T-cell (primary cell): Measurements from ENCODE around the gene NEURL1. TPM values are rescaled to one million over a fixed set of nuclear protein-coding genes. Genes with fewer than 3 reads are reported as not detected.

Experiments
- ATAC-seq, 4 experiments: fragments of 200-7000 bp in 3 of 4; fragments of 150-1000 bp in 1 of 4; cut with Tn5 transposase; replicated peaks in 1 of 4; 1 replicate in 3 of 4; 2 replicates in 1 of 4; pipeline ENCODE4 v1.10.0; 2021; ENCODE audit warnings: moderate library complexity in 3 of 4, mild to moderate bottlenecking in 2 of 4, moderate number of reproducible peaks in 1 of 4
- CTCF ChIA-PET, 2 donors: fragments of 300-600 bp; sonication (Branson Sonifier 250); formaldehyde crosslinking; loops; one replicate each; lab custom pipeline; 2022; ENCODE audit warnings: antibody characterized with exemption in 2 of 2; lab: Charles Lee
- POLR2A ChIA-PET, 2 donors: fragments of 300-600 bp; sonication (Branson Sonifier 250); formaldehyde crosslinking; loops; one replicate each; lab custom pipeline; 2022; ENCODE audit warnings: antibody characterized with exemption in 2 of 2; lab: Charles Lee
- DNase-seq, 35 experiments: peaks; one replicate each; pipeline versions ENCODE4 v3.0.0 to v3.0.0-alpha.2; 2013 to 2023
- H3K27ac ChIP-seq: one replicate; pipeline ENCODE4 v1.5.1; 2013; ENCODE audit warnings: low read length
- H3K27me3 ChIP-seq, 2 experiments: replicated peaks in 1 of 2; 1 replicate in 1 of 2; 2 replicates in 1 of 2; pipeline versions ENCODE4 v1.6.1 to v1.7.0; 2013; ENCODE audit warnings: low read length in 1 of 2, mixed read lengths in 1 of 2; ENCODE audit not compliant: control insufficient read depth in 2 of 2, insufficient read depth in 2 of 2; ENCODE audit errors: extremely low read depth in 1 of 2
- H3K36me3 ChIP-seq, 2 donors: 1 replicate in 1 of 2; 2 replicates in 1 of 2; pipeline versions ENCODE4 v1.6.1 to v1.7.0; 2013; ENCODE audit warnings: low read length in 1 of 2; ENCODE audit not compliant: control insufficient read depth in 2 of 2, insufficient read depth in 1 of 2; ENCODE audit errors: extremely low read depth in 1 of 2
- H3K4me1 ChIP-seq, 2 experiments: 1 replicate in 1 of 2; 2 replicates in 1 of 2; pipeline versions ENCODE4 v1.6.1 to v1.7.0; 2013; ENCODE audit warnings: low read length in 2 of 2, mixed read lengths in 1 of 2; ENCODE audit not compliant: insufficient read depth in 2 of 2, control insufficient read depth in 1 of 2; ENCODE audit errors: extremely low read depth in 1 of 2
- H3K4me3 ChIP-seq, 2 donors: 1 replicate in 1 of 2; 2 replicates in 1 of 2; pipeline versions ENCODE4 v1.5.1 to v1.7.0; 2013; ENCODE audit warnings: mild to moderate bottlenecking in 2 of 2, low read length in 1 of 2, moderate library complexity in 1 of 2; ENCODE audit not compliant: control insufficient read depth in 1 of 2; ENCODE audit errors: extremely low read depth in 1 of 2
- H3K9me3 ChIP-seq: 2 replicates; pipeline ENCODE4 v1.7.0; 2013
- H3K27ac Mint-ChIP-seq, 2 donors: one replicate each; pipeline ENCODE4 v1.8.0; 2020 to 2021; ENCODE audit warnings: mild to moderate bottlenecking in 2 of 2, mixed read lengths in 2 of 2
- H3K27me3 Mint-ChIP-seq, 2 donors: one replicate each; pipeline ENCODE4 v1.8.0; 2021 to 2022; ENCODE audit warnings: mixed read lengths in 2 of 2
- H3K36me3 Mint-ChIP-seq: one replicate; pipeline ENCODE4 v1.8.0; 2021; ENCODE audit warnings: mixed read lengths
- H3K4me1 Mint-ChIP-seq, 3 donors: one replicate each; pipeline ENCODE4 v1.8.0; 2020 to 2022; ENCODE audit warnings: mixed read lengths in 3 of 3, mild to moderate bottlenecking in 1 of 3
- H3K4me3 Mint-ChIP-seq, 3 donors: one replicate each; pipeline ENCODE4 v1.8.0; 2020 to 2022; ENCODE audit warnings: mild to moderate bottlenecking in 3 of 3, mixed read lengths in 3 of 3, moderate library complexity in 3 of 3
- H3K9me3 Mint-ChIP-seq, 3 donors: one replicate each; pipeline ENCODE4 v1.8.0; 2020 to 2022; ENCODE audit warnings: mixed read lengths in 3 of 3
- WGBS: methylation state at CpG from one replicate; pipeline ENCODE4 v1.1.5; 2013; ENCODE audit warnings: missing lambda C conversion rate; ENCODE audit not compliant: insufficient coverage; 5-methylcytosine and 5-hydroxymethylcytosine counted together
- total RNA-seq, 35 experiments: library from RNA in 6 of 35; stranded (reverse) in 6 of 35; fragments of 120-200 nt in 1 of 35; gene quantifications; one replicate each; pipeline versions ENCODE4 v1.2.1 to v1.2.4 and lab custom pipeline; 2013 to 2026

The NEURL1 gene
- total RNA-seq, 5 donors from 2014 or later (not counting 1 experiment from before 2014, with no cell fraction given): 0.46 to 1.7 (median 0.84) TPM

DNA sequence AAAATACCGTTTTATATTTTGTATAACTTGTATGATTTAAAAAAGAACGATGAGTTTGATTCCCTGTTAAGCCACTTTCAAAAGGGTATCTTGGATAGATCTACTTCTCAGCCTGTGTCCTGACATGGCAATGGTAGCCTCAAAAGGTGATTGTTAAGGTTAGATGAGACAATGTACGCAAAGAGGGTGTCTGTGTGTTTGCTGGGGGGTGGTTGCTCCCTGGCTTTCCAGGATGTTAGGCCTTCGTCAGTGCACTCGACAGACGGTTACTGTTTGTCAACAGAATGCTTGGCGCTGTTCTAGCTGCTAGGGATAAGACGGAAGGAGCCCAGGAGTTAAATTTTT lies 90.3 kb downstream of the NEURL1 start:
- WGBS: 24% methylated on average over 7 of the region's 8 CpGs
- Histone ChIP-seq H3K4me3 (peak overlapping the region; percentile 68 to 77), H3K36me3 (no peaks in the 10 kb centered on the region), H3K9me3 (no peaks in the 10 kb centered on the region), H3K4me1 (peaks cover 4 to 17% of the 10 kb centered on the region in 2 experiments), H3K27ac (peak overlapping the region; percentile 72), H3K27me3 (peaks cover 0 to 7% of the 10 kb centered on the region in 2 experiments)
- ChIA-PET POLR2A (no interaction called here), CTCF (interaction anchor here in 1 of 2 donors (0.6 kb wide), 1 partner anchor 79 kb away, joined by 5 read pairs; no protein-coding TSS in a partner anchor)
- Mint-ChIP-seq H3K27me3 (no peaks in the 10 kb centered on the region), H3K9me3 (peaks cover 0 to 4% (median 0%) of the 10 kb centered on the region in 3 donors), H3K27ac (peak overlapping the region; percentile 93 to 97), H3K4me1 (peaks cover 14 to 28% (median 14%) of the 10 kb centered on the region in 3 donors), H3K36me3 (peaks cover 2% of the 10 kb centered on the region), H3K4me3 (peak overlapping the region; percentile 81 to 93 (median 89))
- ATAC-seq: peak in 3 of 4 experiments; percentile 13 to 37 (median 19)
- peak in 17 of 35 experiments; percentile 2 to 40 (median 16) for DNase-seq

DNA sequence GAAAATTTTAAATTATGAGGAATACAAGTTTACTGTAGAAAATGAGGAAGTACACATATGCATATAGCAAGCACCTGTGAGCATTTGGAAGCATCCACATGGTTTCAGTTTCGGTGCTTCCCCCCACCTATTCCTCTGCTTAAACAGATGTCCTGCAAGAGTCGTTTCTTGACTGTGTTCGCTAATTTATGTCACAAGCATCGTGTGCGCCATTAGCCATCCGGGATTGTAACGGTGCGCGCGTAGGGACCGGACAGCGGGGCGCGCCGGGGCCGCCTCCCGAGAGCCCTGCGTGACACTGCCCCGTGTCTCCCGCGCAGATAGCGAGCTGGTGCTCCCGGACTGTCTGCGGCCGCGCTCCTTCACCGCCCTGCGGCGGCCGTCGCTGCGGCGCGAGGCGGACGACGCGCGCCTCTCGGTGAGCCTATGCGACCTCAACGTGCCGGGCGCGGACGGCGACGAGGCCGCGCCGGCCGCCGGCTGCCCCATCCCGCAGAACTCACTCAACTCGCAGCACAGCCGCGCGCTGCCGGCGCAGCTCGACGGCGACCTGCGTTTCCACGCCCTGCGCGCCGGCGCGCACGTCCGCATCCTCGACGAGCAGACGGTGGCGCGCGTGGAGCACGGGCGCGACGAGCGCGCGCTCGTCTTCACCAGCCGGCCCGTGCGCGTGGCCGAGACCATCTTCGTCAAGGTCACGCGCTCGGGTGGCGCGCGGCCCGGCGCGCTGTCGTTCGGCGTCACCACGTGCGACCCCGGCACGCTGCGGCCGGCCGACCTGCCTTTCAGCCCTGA lies 90.9 kb downstream of the NEURL1 start:
- Histone ChIP-seq H3K27ac (peak overlapping the region; percentile 72), H3K4me3 (peak overlapping the region; percentile 68 to 77), H3K36me3 (no peaks in the 10 kb centered on the region), H3K27me3 (peaks cover 0 to 4% of the 10 kb centered on the region in 2 experiments), H3K4me1 (peaks cover 4 to 17% of the 10 kb centered on the region in 2 experiments), H3K9me3 (no peaks in the 10 kb centered on the region)
- Mint-ChIP-seq H3K27me3 (no peaks in the 10 kb centered on the region), H3K36me3 (peaks cover 2% of the 10 kb centered on the region), H3K27ac (peak overlapping the region; percentile 93 to 97), H3K4me1 (peaks cover 14 to 28% (median 14%) of the 10 kb centered on the region in 3 donors), H3K4me3 (peak overlapping the region; percentile 81 to 93 (median 89)), H3K9me3 (peaks cover 0 to 4% (median 0%) of the 10 kb centered on the region in 3 donors)
- 5% methylated on average over 111 of the region's 111 CpGs for WGBS
- POLR2A ChIA-PET: no interaction called here
- CTCF ChIA-PET: interaction anchor here in 1 of 2 donors (1.1 kb wide), 1 partner anchor 94 kb away, joined by 3 read pairs; no protein-coding TSS in a partner anchor
- DNase-seq (peak; percentile 48 to 88 (median 74)), ATAC-seq (peak; percentile 82 to 89 (median 86))

DNA sequence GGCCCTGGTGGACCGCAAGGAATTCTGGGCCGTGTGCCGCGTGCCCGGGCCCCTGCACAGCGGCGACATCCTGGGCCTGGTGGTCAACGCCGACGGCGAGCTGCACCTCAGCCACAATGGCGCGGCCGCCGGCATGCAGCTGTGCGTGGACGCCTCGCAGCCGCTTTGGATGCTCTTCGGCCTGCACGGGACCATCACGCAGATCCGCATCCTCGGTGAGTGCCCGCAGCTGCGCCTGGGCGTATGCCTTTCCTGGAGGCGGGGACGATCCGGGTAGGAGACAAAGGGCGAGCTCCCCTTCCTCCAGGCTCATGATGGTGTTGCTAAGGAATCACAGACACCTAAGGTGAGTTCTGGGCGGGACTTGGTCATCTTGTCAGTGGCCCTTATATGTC lies 91.5 kb downstream of the NEURL1 start:
- no peaks in the 10 kb centered on the region for H3K27me3 Mint-ChIP-seq
- ChIA-PET CTCF (interaction anchor here in 1 of 2 donors (1.1 kb wide), 1 partner anchor 93 kb away, joined by 3 read pairs; no protein-coding TSS in a partner anchor), POLR2A (no interaction called here)
- Histone ChIP-seq H3K9me3 (no peaks in the 10 kb centered on the region), H3K4me1 (peaks cover 4 to 17% of the 10 kb centered on the region in 2 experiments), H3K27ac (peak overlapping the region; percentile 18), H3K27me3 (peaks cover 0 to 4% of the 10 kb centered on the region in 2 experiments), H3K4me3 (peak overlapping the region; percentile 11 to 77), H3K36me3 (no peaks in the 10 kb centered on the region)
- peak overlapping the region; percentile 58 to 93 (median 89) for H3K4me3 Mint-ChIP-seq
- ATAC-seq: no peak
- WGBS: 78% methylated on average over 32 of the region's 32 CpGs
- H3K27ac Mint-ChIP-seq: peak overlapping the region; percentile 16 to 71
- H3K9me3 Mint-ChIP-seq: peaks cover 0 to 4% (median 0%) of the 10 kb centered on the region in 3 donors
- DNase-seq: peak in 2 of 35 experiments; percentile 4 to 5
- peaks cover 2% of the 10 kb centered on the region for H3K36me3 Mint-ChIP-seq
- peaks cover 14 to 28% (median 14%) of the 10 kb centered on the region in 3 donors for H3K4me1 Mint-ChIP-seq

DNA sequence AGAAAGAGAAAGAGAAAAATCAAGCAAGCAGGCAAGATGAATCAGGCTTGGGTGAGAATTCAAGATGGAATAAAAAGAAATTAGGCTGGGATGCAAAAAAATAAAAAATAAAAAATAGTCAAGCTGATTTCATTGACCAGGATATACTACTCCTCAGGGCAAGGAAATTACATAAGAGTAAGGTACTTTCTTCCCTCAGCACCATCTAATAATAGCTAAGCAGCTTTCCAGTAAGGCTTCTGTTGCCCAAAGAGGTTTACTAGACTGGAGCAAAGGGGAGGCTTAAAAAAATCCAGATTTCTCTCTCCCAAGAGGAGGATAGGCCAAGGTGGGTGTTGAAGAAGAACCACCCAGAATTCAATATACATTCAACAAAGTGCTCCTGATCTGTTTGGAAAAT lies 93.6 kb downstream of the NEURL1 start:
- peaks cover 2% of the 10 kb centered on the region for H3K36me3 Mint-ChIP-seq
- no peak for ATAC-seq
- Histone ChIP-seq H3K27me3 (no peaks in the 10 kb centered on the region), H3K4me3 (no peak overlapping the region), H3K27ac (no peak overlapping the region), H3K4me1 (peaks cover 4 to 17% of the 10 kb centered on the region in 2 experiments), H3K36me3 (no peaks in the 10 kb centered on the region), H3K9me3 (no peaks in the 10 kb centered on the region)
- H3K9me3 Mint-ChIP-seq: peaks cover 0 to 4% (median 0%) of the 10 kb centered on the region in 3 donors
- no peaks in the 10 kb centered on the region for H3K27me3 Mint-ChIP-seq
- ChIA-PET POLR2A (no interaction called here), CTCF (no interaction called here)
- peaks cover 14 to 28% (median 14%) of the 10 kb centered on the region in 3 donors for H3K4me1 Mint-ChIP-seq
- H3K27ac Mint-ChIP-seq: peak overlapping the region; percentile 5 to 33
- DNase-seq: no peak
- H3K4me3 Mint-ChIP-seq: no peak overlapping the region

DNA sequence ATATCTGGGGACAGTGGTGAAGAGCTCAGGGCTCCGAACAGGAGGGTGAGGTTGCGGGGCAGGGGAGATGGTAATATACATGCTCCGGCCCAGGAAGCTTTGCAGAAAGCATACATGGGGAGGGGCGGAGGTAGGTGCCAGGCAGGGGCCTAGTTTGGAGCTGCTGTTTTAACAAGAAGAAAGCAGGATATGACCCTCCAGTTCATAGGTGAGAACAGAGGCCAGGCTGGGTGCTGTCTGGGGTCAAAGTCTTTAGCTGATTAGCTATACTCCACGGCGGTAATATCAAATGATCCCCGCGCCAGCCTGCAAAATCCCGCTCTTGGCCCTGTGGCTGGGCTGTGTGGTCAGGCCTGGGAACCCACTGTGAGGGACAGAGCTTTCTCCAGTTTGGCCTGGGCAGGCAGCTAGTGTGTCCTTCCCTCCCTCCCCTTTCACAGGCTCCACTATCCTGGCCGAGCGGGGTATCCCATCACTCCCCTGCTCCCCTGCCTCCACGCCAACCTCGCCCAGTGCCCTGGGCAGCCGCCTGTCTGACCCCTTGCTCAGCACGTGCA lies 95.6 kb downstream of the NEURL1 start:
- Histone ChIP-seq H3K4me1 (peaks cover 0 to 7% of the 10 kb centered on the region in 2 experiments), H3K27me3 (no peaks in the 10 kb centered on the region), H3K4me3 (no peak overlapping the region), H3K9me3 (no peaks in the 10 kb centered on the region), H3K27ac (no peak overlapping the region), H3K36me3 (no peaks in the 10 kb centered on the region)
- Mint-ChIP-seq H3K27ac (no peak overlapping the region), H3K4me1 (peaks cover 1 to 16% (median 3%) of the 10 kb centered on the region in 3 donors), H3K36me3 (peaks cover 2% of the 10 kb centered on the region), H3K4me3 (no peak overlapping the region), H3K9me3 (peaks cover 0 to 4% (median 0%) of the 10 kb centered on the region in 3 donors), H3K27me3 (no peaks in the 10 kb centered on the region)
- POLR2A ChIA-PET: no interaction called here
- 93% methylated on average over 10 of the region's 15 CpGs for WGBS
- ATAC-seq (no peak), DNase-seq (no peak)
- CTCF ChIA-PET: no interaction called here

DNA sequence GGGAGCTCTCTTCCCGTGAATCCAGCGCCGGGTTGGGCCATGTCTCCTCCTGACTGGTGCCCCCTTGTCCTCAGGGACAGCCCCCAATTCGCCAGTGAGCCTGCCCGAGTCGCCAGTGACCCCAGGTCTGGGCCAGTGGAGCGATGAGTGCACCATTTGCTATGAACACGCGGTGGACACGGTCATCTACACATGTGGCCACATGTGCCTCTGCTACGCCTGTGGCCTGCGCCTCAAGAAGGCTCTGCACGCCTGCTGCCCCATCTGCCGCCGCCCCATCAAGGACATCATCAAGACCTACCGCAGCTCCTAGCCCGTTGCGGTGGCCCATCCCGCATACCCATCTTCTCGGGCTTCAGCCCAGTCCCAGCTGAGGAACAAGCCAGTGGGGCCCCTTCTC lies 96.6 kb downstream of the NEURL1 start:
- Histone ChIP-seq H3K27ac (no peak overlapping the region), H3K27me3 (no peaks in the 10 kb centered on the region), H3K4me1 (peaks cover 0 to 2% of the 10 kb centered on the region in 2 experiments), H3K9me3 (no peaks in the 10 kb centered on the region), H3K4me3 (no peak overlapping the region), H3K36me3 (no peaks in the 10 kb centered on the region)
- no peak for DNase-seq
- Mint-ChIP-seq H3K27ac (no peak overlapping the region), H3K27me3 (no peaks in the 10 kb centered on the region), H3K36me3 (peaks cover 2% of the 10 kb centered on the region), H3K9me3 (peaks cover 0 to 4% (median 0%) of the 10 kb centered on the region in 3 donors), H3K4me3 (no peak overlapping the region), H3K4me1 (peaks cover 0 to 14% (median 3%) of the 10 kb centered on the region in 3 donors)
- ATAC-seq: no peak
- ChIA-PET CTCF (interaction anchor here in 1 of 2 donors (0.6 kb wide), 1 partner anchor 230 kb away, joined by 7 read pairs; no protein-coding TSS in a partner anchor), POLR2A (no interaction called here)
- 92% methylated on average over 15 of the region's 20 CpGs for WGBS
